8988T (cell line): ENCODE data around the gene RPUSD1.

ENCODE experiments used
- DNase-seq: peaks from one replicate; pipeline ENCODE4 v3.0.0; 2011

RPUSD1 gene

DNA sequence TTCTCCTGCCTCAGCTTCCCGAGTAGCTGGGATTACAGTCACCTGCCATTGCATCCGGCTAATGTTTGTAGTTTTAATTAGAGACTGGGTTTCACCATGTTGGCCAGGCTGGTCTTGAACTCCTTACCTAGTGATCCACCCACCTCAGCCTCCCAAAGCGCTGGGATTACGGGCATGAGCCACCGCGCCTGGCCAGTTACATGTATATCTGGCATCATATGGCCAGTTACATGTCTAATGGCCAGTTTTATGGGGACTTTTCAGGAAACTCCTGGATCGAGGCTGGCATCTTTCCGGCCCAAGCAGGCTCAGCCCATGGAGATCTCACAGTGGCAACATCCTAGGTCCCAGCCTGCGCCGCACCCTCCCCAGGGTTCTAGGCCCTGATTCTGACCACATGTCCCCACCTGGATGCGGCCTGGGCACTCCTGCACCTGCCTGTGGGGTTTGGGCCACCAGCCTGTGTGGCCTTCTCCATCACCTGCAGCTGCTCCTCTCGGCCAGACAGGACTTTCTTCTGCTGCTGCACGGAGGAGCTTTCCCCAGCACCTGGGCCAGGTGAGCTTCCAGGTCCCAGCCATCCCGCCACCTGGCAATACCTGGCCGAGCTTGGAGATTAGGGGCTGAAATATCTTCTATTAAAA, 46.1 kb downstream of the RPUSD1 start:
- DNase-seq: no peak

DNA sequence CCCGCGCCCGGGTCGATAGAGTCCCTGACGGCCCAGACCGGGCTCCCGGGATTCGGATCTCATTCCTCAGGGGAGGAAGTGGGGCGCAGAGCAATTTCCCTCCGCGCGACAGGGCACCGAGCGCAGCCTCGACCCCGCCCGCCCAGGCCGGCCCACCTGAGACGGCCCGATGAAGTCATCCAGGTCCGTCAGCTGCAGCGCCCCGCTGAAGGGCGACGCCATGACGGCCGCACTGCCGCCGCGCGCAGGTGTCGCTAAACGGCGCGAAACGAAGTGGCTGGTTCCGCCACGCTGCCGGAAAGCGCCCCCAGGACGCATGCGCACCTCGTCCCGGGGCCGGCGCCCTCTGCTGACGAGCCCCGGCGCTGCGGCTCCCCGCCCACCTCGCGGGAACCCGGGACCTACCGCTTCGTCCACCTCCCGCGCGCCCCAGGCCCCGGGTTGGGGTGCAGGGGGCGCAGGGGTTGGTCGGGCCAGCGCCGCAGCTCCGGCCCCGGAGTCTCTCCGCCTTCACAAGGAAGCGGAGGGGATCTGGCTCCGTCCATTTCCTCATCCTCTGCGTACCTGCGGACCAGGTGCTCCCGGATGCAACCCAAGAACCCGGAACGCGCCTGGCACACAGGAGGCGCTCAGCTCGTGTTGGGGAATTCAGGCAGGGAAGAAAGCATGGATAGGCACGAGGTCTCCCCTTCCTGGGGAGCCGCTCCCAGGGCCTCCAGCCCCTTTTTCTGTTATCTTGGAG, 47.2 kb downstream of the RPUSD1 start, which contains the start of gene CIAO3:
CIAO3 (minus strand) TSS at position 234 of the 742 bp plus-strand sequence; CDS start at position 222, 12 bp downstream.
- peak; percentile 85 for DNase-seq

DNA sequence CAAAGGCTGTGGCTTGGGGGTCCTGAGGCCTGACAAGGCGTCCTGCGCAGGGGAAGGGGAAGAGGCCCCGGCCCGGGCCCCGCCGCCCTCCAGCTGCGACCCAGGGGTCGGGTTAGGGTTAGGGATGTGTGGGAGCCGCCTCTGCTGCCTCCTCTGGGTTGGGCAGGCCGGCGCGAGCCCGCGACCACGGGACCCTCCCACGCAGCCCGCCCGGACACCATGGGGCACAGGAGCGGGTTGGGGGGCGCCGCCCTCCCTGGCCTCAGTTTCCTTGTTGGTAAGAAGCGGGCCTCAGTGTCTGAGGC, 47.8 kb downstream of the RPUSD1 start:
- DNase-seq: peak; percentile 15

DNA sequence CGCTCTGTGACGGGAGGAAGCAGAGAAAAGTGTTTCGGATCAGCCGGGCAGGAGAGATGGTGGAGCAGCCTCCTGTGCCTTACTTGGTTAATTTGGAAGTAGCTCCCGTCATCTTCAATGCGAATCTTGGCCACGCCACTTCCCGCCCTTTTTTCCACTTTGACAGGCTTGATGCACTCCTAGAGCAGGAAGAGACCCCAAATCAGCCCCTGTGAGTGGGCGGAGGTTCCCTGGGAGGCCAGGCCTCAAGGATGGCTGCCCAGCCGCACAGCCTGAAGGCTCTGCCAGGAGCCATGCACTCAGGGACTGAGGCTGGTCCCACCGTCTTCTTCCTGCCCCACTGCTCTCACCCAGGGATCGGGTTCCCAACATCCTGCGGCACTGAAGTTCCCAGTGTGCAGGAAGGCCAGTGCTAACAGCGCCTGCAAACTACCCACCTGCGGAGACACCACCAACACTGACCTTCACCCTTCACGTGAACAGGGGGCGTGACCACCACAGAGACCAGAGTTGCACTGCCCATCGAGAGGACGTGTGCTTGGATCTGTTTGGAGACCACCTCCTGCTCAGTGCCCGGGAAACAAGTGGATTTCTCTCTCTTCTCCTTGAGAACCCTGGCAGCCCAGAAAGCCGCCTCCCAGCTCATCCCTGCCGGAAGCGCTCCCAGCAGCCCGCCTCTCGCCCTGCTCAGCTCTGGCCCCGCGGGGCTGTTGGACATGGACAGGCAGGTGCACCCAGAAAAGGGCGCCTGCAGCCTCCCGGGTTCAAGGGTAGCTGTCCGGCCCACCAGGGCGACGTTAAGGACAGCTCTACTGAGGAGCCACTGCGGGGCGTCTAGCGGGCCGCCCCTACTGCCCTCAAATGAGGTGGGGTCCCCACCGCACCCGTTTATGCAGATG, 48.4 kb downstream of the RPUSD1 start:
- peak; percentile 24 for DNase-seq

DNA sequence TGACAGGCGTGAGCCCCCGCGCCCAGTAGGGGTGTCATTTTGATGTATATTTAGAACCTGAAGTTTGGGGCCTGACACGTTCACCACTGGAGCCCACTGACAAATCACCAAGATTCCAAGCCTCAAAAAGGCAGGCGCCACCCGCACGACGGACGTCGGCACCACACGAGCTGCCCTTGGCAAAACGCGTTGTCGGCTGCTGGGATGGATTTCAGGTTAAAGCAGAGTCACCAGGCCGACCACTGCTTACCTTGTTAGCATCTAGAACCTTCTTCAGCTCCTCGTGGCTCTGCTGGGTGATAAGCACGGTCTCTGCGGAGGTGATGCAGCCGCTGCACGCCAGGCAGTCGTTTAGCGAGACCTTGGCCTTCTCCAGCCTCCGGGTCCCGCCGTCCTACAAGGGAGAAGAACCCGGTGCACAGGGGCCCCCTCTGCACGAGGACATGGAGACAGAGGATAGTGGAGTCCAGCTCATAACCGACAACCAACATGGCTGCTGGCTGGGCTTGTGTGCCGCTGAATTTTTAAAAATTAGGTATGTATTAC, 51.2 kb downstream of the RPUSD1 start:
- peak; percentile 1 for DNase-seq

- peak; percentile 1 for DNase-seq
These were observed 52.2 kb downstream of the RPUSD1 start for GRCh38 chr16:735982-736453.

DNA sequence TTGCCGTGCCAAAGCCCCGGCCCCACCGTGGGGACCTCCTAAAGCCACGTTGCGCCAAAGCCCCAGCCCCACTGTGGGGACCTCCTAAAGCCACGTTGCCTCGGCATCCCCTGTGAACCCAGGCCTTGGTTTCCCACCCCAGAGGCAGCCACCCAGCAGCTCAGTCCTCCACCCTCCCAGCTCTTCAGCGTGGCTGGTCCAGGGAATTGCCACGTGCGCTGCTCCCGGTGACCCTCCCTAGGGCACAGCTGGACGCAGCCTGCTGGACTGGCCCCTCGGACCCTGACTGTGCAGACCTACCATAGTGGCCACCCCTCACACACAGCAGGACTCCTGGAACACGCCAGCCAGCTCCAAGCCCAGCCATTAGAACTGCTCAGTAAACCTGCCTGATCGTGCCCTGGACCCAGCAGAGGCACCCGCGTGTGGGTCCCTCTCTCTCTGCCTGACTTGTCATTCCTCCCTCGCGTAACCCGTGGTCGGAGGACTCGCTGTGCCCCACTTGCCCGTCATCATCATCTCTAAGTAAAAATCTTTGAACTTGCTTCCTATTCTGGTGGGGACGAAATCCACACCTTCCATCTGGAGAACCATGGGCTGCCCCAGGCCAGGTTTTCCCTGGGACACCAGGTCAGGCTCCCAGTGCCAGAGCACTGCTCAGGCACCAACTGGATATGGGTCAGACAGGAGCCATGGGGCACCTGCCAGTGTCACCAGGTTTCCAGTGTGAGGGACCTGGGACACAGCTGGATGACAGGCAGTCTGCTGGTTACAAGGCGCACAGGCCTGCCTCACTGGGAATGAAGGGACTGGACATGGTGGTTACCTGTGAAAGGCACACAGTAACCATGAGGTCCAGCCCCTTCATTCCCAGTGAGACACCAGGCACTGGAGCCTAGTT, 53.0 kb downstream of the RPUSD1 start:
- DNase-seq: peak; percentile 4
